ENCODE data around the gene LAD1. TPM values are rescaled to one million over a fixed set of nuclear protein-coding genes. Genes with fewer than 3 reads are reported as not detected.

LAD1 gene
- polyA plus RNA-seq, 1 donor from 2014 or later, result not detected

DNA sequence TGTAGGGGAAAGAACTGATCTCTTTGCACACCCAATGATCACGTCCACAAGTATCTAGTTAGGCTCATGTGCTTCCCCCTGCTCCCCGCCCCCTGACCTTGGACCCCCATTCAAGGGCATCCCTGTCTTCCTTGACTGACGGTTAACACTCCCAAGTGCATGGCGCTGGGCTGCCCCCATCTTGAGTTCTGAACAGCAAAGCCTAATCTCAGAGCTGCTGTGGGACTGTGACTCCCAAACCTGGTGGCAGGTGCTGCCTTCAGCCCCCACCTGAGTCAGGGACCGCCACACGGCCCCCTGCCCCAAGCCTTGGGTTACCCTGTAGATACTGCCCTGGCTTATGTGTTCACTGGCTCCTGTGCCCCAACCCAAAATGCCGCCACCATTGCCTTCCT is 21.5 kb upstream of the LAD1 start:
- no peak overlapping the region for H3K27ac ChIP-seq (ENCODE audit: low read length)
- no peaks in the 10 kb centered on the region for H3F3A ChIP-seq (ENCODE audit: insufficient read depth, low read length, poor library complexity, severe bottlenecking)
- H3K36me3 ChIP-seq (ENCODE audit: insufficient read depth, low read length), result no peaks in the 10 kb centered on the region
- no peak overlapping the region for H3K4me2 ChIP-seq (ENCODE audit: low read length)
- no peaks in the 10 kb centered on the region for H3K9me2 ChIP-seq (ENCODE audit: insufficient read depth, low read length)
- no peak overlapping the region for H3K4me3 ChIP-seq (ENCODE audit: low read length)
- H3K27me3 ChIP-seq (ENCODE audit: insufficient read depth, low read depth, low read length), result no peaks in the 10 kb centered on the region
- no peaks in the 10 kb centered on the region for H3K9me3 ChIP-seq (ENCODE audit: low read length)
- TF ChIP-seq RAD21 (conservative IDR thresholded peaks at IDR 0.05) (no peak), SMC3 (conservative IDR thresholded peaks at IDR 0.05; ENCODE audit: poor library complexity) (no peak), EZH2 (IDR thresholded peaks at IDR 0.05; ENCODE audit: borderline replicate concordance, insufficient read depth, low read length, poor library complexity, severe bottlenecking) (no peak), TAF1 (IDR thresholded peaks at IDR 0.05; ENCODE audit: low read depth) (no peak), POLR2AphosphoS5 (IDR thresholded peaks at IDR 0.05) (no peak), MXI1 (conservative IDR thresholded peaks at IDR 0.05; ENCODE audit: poor library complexity, severe bottlenecking) (no peak), EP300 (conservative IDR thresholded peaks at IDR 0.05; ENCODE audit: poor library complexity, severe bottlenecking) (no peak)
- TF ChIP-seq, protein P1, sequence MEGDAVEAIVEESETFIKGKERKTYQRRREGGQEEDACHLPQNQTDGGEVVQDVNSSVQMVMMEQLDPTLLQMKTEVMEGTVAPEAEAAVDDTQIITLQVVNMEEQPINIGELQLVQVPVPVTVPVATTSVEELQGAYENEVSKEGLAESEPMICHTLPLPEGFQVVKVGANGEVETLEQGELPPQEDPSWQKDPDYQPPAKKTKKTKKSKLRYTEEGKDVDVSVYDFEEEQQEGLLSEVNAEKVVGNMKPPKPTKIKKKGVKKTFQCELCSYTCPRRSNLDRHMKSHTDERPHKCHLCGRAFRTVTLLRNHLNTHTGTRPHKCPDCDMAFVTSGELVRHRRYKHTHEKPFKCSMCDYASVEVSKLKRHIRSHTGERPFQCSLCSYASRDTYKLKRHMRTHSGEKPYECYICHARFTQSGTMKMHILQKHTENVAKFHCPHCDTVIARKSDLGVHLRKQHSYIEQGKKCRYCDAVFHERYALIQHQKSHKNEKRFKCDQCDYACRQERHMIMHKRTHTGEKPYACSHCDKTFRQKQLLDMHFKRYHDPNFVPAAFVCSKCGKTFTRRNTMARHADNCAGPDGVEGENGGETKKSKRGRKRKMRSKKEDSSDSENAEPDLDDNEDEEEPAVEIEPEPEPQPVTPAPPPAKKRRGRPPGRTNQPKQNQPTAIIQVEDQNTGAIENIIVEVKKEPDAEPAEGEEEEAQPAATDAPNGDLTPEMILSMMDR (IDR thresholded peaks at IDR 0.05; ENCODE audit: poor library complexity, severe bottlenecking), result no peak
- TF ChIP-seq, protein P2, sequence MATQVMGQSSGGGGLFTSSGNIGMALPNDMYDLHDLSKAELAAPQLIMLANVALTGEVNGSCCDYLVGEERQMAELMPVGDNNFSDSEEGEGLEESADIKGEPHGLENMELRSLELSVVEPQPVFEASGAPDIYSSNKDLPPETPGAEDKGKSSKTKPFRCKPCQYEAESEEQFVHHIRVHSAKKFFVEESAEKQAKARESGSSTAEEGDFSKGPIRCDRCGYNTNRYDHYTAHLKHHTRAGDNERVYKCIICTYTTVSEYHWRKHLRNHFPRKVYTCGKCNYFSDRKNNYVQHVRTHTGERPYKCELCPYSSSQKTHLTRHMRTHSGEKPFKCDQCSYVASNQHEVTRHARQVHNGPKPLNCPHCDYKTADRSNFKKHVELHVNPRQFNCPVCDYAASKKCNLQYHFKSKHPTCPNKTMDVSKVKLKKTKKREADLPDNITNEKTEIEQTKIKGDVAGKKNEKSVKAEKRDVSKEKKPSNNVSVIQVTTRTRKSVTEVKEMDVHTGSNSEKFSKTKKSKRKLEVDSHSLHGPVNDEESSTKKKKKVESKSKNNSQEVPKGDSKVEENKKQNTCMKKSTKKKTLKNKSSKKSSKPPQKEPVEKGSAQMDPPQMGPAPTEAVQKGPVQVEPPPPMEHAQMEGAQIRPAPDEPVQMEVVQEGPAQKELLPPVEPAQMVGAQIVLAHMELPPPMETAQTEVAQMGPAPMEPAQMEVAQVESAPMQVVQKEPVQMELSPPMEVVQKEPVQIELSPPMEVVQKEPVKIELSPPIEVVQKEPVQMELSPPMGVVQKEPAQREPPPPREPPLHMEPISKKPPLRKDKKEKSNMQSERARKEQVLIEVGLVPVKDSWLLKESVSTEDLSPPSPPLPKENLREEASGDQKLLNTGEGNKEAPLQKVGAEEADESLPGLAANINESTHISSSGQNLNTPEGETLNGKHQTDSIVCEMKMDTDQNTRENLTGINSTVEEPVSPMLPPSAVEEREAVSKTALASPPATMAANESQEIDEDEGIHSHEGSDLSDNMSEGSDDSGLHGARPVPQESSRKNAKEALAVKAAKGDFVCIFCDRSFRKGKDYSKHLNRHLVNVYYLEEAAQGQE (IDR thresholded peaks at IDR 0.05; ENCODE audit: borderline replicate concordance), result no peak
- H2AFZ ChIP-seq (ENCODE audit: low read depth, low read length), result no peak overlapping the region
- H3K79me2 ChIP-seq (replicated peaks; ENCODE audit: insufficient read depth, low read length), result no peaks in the 10 kb centered on the region
- no peaks in the 10 kb centered on the region for H4K20me1 ChIP-seq (ENCODE audit: insufficient read depth)
- H3K9ac ChIP-seq (ENCODE audit: low read length), result no peak overlapping the region

DNA sequence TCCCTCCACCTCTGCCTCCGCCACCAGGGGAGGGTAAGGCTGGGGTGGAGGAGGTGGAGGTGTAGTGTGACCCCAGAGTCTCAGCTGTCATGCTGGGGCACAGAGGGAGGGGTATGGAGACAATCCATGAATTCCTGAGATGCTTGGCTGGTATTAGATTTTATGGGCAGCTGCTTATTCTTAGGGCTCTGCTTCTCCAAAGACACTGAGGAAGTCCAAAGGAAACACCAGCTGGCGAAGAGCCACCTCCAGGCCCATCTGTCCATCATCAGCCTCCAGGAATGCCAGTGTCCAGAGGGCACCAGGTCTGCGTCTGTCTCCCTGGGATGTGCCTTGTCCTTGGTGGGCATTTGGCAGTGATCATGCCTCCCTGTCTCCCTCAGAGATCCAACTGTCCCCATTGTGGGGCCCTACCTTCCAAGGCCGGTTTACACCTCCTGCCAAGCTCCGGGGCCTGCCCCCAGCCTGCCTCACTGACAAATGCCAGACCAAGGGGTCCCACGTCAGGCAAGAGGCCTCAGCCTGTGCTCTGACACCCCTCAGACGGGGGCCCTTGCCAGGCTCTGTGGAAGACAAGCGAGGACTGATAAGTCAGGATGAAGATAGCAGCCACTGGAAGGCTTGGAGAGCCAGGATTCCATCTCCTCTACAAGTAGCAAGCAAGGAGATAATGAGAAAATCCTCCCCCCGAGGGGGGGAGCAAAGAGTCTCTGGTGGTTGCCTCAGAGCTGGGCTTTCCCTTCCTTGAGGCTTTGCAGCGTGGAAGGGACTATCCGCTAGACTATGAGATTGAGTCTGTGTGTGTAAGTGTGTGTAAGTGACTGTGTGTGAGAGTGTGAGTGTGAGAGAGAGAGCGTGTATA is 20.9 kb upstream of the LAD1 start:
- no peaks in the 10 kb centered on the region for H4K20me1 ChIP-seq (ENCODE audit: insufficient read depth)
- no peak overlapping the region for H3K4me3 ChIP-seq (ENCODE audit: low read length)
- H3K9me3 ChIP-seq (ENCODE audit: low read length), result no peaks in the 10 kb centered on the region
- H3K27ac ChIP-seq (ENCODE audit: low read length), result no peak overlapping the region
- no peak overlapping the region for H2AFZ ChIP-seq (ENCODE audit: low read depth, low read length)
- H3K27me3 ChIP-seq (ENCODE audit: insufficient read depth, low read depth, low read length), result no peaks in the 10 kb centered on the region
- no peaks in the 10 kb centered on the region for H3K79me2 ChIP-seq (replicated peaks; ENCODE audit: insufficient read depth, low read length)
- H3K9me2 ChIP-seq (ENCODE audit: insufficient read depth, low read length), result no peaks in the 10 kb centered on the region
- no peak overlapping the region for H3K9ac ChIP-seq (ENCODE audit: low read length)
- no peaks in the 10 kb centered on the region for H3F3A ChIP-seq (ENCODE audit: insufficient read depth, low read length, poor library complexity, severe bottlenecking)
- H3K36me3 ChIP-seq (ENCODE audit: insufficient read depth, low read length), result no peaks in the 10 kb centered on the region
- no peak for TF ChIP-seq TAF1 (IDR thresholded peaks at IDR 0.05; ENCODE audit: low read depth)
- TF ChIP-seq POLR2AphosphoS5 (IDR thresholded peaks at IDR 0.05), result no peak
- no peak for TF ChIP-seq EP300 (conservative IDR thresholded peaks at IDR 0.05; ENCODE audit: poor library complexity, severe bottlenecking)
- no peak for TF ChIP-seq EZH2 (IDR thresholded peaks at IDR 0.05; ENCODE audit: borderline replicate concordance, insufficient read depth, low read length, poor library complexity, severe bottlenecking)
- TF ChIP-seq, protein P1 (IDR thresholded peaks at IDR 0.05; ENCODE audit: poor library complexity, severe bottlenecking), result no peak
- TF ChIP-seq, protein P2 (IDR thresholded peaks at IDR 0.05; ENCODE audit: borderline replicate concordance), result no peak
- no peak for TF ChIP-seq RAD21 (conservative IDR thresholded peaks at IDR 0.05)
- TF ChIP-seq MXI1 (conservative IDR thresholded peaks at IDR 0.05; ENCODE audit: poor library complexity, severe bottlenecking), result no peak
- no peak for TF ChIP-seq SMC3 (conservative IDR thresholded peaks at IDR 0.05; ENCODE audit: poor library complexity)
- no peak overlapping the region for H3K4me2 ChIP-seq (ENCODE audit: low read length)

All from neural cell (in vitro differentiated cells).